SKM-1 (cell line): ENCODE results near the gene IRF9.
A peak's percentile ranks its signal among the peaks of the same experiment; 100 is the strongest.

ENCODE experiments used
- DNase-seq: peaks from one replicate; lab custom pipeline; 2025; ENCODE audit not compliant: unreplicated experiment; lab: John Stamatoyannopoulos, UW

Gene IRF9, protein sequence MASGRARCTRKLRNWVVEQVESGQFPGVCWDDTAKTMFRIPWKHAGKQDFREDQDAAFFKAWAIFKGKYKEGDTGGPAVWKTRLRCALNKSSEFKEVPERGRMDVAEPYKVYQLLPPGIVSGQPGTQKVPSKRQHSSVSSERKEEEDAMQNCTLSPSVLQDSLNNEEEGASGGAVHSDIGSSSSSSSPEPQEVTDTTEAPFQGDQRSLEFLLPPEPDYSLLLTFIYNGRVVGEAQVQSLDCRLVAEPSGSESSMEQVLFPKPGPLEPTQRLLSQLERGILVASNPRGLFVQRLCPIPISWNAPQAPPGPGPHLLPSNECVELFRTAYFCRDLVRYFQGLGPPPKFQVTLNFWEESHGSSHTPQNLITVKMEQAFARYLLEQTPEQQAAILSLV

DNA sequence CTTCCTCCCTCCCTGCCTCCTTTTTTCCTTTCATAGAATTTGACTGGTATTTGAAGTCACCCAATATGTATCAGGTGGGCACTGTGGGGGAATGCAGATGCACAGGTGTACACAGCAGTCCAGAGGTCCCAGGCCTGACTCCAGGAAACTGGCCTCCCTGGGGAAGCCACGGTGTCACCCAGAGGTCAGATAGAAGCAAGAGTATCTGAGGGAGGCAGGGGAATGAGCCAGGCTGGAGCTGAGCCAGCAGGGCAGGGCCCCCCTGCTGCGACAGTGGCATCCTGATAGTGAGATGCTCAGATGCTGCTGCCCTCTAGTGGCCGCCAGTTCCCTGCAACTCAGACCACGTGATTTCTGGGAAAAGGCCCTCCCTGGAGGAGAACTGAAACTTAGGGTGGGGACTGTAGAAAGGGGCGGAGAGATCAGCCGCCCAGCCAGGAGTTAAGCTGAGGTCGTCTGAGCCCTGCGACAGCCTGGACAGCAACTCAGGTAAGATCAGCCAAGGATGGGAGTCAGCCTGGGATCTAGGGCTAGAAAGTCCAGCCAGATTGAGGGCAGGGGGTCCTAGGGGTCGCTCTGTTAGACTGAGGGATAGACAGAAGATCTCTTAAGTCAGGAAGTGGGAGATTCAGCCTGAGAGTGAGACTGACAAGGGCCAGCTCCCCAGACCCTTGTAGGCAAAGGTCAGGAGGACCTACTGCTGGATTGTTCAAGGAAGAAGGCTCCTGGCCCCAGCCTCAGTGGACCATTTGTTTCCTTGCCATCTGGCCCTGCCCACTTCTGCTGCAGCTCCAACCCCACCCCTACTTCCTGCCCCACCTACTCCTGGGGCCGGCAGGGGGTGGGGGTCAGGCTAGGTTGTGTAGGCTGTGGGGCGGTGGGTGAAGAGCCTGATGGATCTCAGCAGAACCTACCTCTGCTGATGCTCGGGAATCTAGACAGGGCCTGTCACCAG lies at the start of gene IRF9:
Gene IRF9, plus strand, starts transcription at position 416 of the 955 bp plus-strand sequence. CDS start 880 bp downstream, outside the sequence.
- peak; percentile 67 for DNase-seq

DNA sequence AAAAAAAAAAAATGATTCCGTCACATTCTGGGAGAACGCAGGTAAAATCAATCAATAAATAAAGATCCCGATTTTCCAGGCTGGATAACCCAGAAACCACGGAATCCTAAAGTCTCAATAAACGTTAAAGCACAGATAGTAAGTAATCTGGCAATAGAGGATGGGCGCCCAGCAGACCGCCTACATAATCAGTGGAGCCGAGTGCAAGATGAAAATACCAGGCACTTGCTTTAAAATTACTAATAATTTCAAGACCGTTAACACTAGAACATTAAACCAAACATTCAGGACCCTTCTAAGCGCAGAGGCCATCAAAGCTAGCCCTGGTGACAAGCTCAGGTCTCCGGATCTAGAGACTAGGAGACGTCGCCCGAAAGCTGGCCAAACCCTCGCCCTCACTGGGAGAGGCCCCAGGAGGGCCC lies 47.7 kb upstream of the IRF9 start:
- no peak for DNase-seq

DNA sequence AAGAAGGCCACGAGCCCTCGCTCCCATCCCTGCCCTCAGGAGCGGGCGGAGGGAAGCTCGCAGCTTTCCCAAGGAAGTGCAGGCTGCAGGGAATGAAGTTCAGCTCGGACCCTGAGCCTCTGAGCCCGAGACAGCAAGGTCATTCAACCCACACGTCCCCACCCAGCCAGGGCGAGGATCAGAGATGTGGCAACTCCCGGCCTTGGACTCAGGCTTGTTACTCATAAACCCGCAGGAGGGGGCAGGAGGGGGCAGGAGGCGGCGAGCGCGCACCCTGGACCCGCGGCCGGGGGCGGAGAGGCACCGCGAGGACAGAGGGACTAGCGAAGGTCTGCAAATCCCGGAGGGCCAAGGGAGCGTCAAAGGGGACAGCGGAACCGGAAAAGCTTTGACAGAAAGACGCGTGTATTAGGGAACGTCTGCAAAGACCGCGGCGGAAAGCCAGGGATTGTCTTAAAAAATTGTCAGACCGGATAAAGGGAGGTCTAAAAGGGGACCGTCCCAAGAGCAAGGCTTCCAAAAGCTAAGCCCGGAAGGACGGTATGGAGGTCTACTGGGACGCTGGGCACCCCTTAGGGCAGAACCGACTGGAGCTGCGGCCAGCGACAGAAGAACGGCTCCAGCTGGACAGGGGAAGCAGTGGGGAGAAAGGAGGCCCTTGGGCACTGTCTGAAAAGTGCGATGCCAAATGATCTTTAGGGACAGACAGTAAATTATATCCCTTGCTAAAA lies 47.1 kb upstream of the IRF9 start:
- peak; percentile 51 for DNase-seq

DNA sequence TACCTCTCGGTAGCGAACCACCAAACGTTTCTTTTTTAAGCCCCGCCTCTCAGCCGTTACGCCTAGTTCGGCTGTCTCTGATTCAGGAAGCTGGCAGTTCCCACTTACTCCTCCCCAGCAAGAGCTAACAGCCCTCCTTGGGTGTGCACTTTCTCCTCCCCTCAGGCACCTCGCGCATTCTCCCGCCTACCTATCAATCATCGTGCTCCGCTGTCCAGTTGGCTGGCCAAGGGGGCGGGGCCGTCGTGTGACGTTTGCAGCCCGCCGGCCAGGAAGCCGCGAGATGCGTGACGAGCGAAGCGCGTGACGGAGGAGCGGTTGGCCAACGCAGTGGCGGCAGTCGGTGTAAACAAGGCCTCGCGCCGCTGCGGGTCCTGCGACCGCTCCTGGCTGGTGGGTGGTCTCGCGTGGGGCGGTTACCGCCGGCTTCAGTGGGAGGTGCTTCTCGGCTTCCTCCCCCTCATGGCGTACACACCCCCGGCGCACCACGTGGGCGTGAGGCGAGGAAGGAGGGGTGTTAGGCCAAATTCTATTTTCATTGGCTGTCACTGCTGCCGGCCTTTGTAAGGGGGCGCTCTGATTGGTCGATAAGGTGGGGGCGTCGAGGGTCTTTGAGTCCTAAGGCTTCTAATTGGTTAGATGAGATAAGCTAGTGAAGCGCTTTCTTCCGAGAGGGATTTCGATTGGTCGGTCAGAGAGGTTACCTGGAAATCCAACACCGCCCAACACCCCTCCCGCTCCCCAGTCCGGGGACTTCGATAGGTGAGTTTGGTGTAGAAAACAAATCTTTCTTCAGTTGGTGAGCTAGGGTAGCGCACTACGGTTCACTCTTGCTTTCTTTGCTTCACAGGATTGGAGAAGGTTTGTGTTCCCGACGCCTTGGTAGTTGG lies 46.3 kb upstream of the IRF9 start, which contains the start of the genes DCAF11 and NRL:
Gene DCAF11, plus strand, starts transcription at position 246 of the 890 bp plus-strand sequence. CDS start 818 bp downstream, outside the sequence.
Gene NRL, minus strand, starts transcription at position 418 of the 890 bp plus-strand sequence. CDS start 32,101 bp downstream, outside the sequence.
- DNase-seq: peak; percentile 92

DNA sequence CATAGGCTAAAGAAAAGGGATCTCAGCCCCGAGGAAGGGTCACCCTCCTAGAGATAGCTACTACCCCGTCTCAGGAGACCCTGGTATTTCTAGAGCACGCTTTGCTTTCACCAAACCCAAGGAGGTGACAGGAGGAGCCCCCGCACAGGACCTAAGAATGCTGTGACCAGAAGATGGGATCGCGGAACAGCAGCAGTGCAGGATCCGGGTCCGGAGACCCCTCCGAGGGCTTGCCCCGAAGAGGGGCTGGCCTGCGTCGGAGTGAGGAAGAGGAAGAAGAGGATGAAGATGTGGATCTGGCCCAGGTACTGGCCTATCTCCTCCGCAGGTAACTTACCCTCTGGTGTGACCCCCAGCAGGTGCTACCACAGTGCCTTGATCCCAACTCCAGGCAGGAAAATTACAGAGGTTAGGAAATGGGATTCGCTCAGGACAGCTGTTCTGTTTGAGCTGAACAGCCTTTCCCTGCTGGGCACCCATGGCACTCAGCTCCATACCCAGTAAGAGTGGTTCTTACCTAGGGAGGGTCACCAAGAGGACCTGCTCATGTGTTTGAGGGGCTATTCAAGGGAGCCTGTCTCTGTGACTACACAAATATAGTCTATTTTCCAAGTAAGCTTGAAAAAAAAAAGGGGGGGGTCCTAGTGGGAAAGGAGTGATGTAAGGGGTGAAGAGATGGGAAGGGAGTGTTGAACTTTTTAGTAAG lies 45.5 kb upstream of the IRF9 start:
- no peak for DNase-seq

DNA sequence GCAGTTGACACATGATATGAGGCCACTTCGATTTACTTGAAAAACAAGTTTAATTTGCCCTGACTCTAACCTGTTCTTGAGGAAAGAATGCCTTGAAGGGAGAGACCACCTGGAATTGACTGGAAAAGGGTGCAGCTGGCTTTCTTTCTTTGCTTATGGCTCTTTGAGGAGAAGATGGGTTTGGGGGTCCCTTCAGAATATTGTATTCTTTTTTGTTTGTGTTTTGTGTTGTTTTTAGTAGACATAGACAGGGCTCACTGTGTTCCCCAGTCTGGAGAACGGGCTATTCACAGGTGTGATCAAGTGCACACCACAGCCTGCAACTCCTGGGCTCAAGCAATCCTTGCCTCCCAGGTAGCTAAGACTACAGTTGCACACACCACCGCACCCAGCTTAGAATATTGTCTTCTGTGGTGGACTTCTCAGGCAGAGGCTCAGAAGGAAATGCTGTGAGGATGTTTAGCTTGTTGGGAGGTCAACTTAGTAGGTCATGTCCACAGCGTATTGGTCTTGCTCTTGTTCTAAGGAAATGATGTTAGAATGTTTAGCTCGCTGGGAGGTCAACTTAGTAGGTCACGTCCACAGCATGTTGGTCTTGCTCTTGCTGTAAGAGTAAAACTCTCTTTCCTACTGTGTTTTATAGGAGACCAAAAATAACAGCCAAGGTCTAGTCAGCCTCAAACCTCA lies 44.8 kb upstream of the IRF9 start:
- no peak for DNase-seq

DNA sequence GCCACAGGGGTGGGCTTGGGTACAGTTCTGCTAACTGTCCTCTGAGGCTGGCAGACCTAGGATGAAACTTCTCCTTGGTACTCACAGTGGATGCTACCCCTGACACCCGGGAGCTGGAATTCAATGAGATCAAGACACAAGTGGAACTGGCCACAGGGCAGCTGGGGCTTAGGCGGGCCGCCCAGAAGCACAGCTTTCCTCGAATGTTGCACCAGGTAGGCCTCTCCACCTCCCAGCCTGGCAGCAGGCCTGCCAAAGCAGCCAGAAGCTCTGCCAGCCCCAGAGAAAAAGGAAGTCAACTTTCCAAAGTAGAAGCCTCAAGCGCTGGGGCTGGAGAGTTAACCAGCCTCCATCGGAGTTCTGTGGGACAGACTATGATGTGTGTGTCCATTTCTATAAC lies 43.9 kb upstream of the IRF9 start:
- no peak for DNase-seq

DNA sequence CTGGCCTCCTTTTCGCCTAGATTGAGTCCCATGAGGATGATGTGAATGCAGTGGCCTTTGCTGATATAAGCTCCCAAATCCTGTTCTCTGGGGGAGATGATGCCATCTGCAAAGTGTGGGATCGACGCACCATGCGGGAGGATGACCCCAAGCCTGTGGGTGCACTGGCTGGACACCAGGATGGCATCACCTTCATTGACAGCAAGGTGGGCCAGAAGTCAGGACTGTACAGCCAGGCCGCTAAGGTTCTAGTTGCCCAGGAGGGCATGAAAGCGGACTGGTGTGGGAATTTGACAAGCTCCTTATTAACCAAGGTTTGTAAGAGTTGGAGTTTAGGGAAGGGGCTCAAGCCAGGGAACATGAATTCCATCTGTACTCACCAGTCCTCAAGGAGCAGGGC lies 41.4 kb upstream of the IRF9 start:
- no peak for DNase-seq

DNA sequence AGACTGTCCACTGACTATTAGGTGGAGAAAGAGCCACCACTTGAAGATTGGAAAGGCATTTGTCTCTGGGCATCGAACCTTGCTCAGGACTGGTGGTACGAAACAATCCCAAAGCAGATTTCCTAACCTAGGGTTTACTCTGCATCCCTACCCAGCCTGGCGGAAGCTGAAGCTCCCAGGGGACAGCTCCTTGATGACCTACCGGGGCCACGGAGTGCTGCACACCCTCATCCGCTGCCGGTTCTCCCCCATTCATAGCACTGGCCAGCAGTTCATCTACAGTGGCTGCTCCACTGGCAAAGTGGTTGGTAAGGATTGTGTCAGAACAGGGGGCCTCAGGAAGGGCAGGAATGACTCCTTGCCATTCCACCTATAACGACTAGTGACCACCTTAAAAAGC lies 39.9 kb upstream of the IRF9 start:
- DNase-seq: no peak

DNA sequence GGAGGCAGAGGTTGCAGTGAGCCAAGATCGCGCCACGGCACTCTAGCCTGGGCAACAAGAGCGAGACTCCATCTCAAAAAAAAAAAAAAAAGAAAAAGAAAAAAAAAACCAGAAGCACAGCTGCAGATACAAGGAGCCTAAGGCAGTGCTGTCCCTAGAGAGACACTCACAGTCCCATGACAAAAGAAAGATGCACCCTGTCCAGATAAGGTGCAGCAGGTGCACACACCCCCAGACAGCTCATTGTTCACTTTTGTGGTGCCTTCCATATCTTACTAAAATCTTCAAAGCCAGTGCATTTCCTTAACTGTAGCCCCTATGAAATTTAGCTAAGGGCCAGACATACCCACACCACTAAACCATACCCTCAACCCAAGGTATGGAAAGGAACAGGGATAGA lies 38.6 kb upstream of the IRF9 start:
- no peak for DNase-seq

DNA sequence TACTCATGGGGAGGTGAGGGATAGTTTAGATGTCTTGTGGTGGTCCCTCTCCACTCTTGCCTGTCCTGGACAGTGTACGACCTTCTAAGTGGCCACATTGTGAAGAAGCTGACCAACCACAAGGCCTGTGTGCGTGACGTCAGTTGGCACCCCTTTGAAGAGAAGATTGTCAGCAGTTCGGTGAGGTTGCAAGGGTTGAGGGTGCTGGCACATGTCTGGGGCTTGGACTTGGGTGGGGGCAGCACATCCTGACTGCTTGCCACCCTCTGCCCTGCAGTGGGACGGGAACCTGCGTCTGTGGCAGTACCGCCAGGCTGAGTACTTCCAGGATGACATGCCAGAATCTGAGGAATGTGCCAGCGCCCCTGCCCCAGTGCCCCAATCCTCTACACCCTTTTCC lies 38.2 kb upstream of the IRF9 start:
- no peak for DNase-seq

DNA sequence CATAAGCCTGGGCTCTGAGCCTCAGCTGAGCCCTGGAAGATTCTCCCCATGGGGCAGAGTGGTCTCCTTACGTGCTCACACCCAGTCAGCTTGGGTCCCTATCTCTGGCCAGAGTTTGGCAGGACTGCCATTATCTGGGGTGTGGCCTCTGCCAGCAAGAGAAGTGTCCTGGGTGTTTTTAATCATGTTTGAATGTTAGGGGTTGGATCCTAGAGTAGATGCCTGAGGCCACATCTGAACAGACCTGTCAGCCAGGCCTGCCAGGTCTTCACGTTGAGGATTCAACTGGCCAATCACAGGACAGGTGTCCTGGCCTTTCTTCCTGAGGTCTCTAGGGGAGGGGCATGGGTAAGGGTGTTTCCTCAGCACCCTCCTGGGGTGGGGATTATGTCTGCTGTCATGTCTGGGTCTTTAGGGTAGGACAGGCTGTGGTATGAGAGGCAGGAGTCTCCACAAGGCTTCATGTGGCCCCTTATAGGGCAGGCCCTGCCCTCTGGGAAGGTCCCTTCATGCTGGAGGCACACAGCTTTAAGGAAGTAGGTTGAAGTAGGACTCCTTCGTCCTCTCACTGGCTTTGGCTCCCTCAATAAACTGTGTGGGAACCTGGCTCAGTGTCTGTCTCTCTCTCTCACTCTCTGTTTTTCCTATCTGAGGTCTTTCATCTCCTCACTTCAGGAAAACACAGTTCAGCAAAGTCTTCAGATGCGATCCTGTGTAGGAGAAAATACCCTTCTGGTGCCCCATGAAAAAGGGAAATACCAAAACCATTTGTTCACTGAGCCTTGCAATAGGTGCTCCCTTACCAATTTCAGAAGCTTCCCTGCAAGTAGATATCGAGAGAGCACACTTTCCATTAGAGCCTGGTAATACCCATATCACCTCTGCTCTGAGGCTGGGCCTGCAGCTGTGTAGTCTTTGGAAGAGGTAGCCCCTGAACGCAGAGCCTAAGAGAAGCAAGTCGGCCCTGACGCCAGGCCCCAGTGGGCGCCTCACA lies 37.3 kb upstream of the IRF9 start:
- DNase-seq: no peak

DNA sequence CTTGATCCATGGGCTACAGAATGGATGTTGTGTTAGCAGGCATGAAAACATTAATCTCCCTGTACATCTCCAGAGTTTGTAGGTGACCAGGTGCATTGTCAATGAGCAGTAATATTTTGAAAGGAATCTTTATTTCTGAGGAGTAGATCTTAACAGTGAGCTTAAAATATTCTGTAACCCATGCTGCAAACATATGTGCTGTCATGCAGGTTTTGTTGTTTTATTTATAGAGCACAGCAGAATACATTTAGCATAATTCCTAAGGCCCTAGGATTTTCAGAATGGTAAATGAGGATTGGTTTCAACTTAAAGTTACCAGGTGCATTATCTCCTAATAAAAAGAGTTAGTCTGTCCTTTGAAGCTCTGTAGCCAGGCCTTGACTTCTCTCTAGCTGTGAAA lies 34.1 kb upstream of the IRF9 start:
- no peak for DNase-seq

DNA sequence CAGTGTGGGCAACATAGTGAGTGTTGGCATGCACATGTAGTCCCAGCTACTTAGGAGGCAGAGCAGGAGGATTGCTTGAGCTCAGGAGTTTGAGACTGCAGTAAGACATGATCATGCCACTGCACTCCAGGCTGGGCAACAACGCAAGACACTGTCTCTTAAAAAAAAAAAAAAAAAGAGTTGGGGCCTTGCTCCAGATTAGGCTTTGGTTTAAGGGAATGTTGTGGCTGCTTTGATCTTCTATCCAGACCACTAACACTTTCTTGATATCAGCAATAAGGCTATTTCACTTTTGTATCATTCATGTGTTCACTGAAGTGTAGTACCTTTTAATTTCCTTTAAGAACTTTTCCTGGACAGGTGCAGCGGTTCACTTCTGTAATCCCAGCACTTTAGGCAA lies 33.4 kb upstream of the IRF9 start:
- no peak for DNase-seq

DNA sequence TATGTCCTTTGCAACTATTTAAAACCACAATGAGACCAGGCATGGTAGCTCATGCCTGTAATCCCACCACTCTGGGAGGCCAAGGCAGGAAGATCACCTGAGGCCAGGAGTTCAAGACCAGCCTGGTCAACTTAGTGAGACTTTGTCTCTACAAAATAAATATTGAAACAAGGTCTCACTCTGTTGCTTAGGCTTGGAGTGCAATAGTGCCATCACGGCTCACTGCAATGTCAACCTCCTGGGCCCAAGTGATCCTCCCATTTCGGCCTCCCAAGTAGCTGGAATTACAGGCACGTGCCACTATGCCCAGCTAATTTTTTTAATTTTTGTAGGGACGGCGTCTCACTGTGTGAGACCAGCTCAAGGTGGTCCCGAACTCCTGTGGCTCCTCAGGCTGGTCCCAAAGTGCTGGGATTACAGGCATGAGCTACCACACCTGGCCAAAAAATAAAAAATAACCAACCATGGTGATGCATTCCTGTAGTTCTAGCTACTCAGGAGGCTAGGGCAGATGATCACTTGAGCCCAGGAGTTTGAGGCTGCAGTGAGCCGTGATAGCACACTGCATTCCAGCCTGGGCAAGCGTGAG lies 31.6 kb upstream of the IRF9 start:
- DNase-seq: no peak

DNA sequence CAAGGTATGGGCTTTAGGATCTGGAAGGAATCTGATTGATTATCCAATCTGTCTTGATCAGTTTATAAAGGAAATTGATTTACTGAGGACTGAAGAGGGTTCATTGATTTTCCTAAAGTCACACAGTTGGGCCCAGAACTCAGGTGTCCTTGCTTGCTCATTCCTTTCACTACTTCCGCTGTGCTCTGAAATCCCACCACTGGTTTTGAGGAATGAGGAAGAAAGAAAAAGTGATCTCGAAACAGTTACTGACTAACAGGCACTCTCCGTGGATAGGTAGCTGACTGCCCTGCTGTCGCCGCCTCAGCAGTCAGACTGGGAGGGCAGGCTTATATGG lies 30.7 kb upstream of the IRF9 start, which contains the start of gene FITM1:
Gene FITM1, plus strand, starts transcription at position 280 of the 337 bp plus-strand sequence. CDS start 905 bp downstream, outside the sequence.
- DNase-seq: no peak
